Stimulated activated CD4-positive, alpha-beta T cell treated with anti-CD3 and anti-CD28 coated beads, Interleukin-1b, Interleukin-23, amount 100 ng/mL, for 48 hours (primary cell): Measurements from ENCODE around the gene PRAMEF20.
"Not testable (repeated sequence)": the region's sequence is repeated elsewhere in the genome, so short reads cannot be mapped to it uniquely, and the experiment has no call there.

ENCODE experiments used
- DNase-seq: peaks from one replicate; pipeline ENCODE4 v3.0.0-alpha.2; 2020

PRAMEF20 gene

GRCh38 chr1:13410150-13410549 lies at the start of gene PRAMEF20:
Gene PRAMEF20 (plus strand): TSS chr1:13410450. CDS start chr1:13416355, 5,905 bp downstream.
- DNase-seq: not testable (repeated sequence)

GRCh38 chr1:13362364-13362763 lies 47.9 kb upstream of the PRAMEF20 start:
- DNase-seq: not testable (repeated sequence)

- not testable (repeated sequence) for DNase-seq
Observed at GRCh38 chr1:13364928-13365327, 45.3 kb upstream of the PRAMEF20 start.

GRCh38 chr1:13366536-13366935 lies 43.7 kb upstream of the PRAMEF20 start:
- not testable (repeated sequence) for DNase-seq

GRCh38 chr1:13368544-13368943 lies 41.7 kb upstream of the PRAMEF20 start:
- DNase-seq: peak; percentile 11

- not testable (repeated sequence) for DNase-seq
Observed at GRCh38 chr1:13378983-13379382, 31.3 kb upstream of the PRAMEF20 start.

- not testable (repeated sequence) for DNase-seq
Observed at GRCh38 chr1:13380380-13380779, 29.9 kb upstream of the PRAMEF20 start.

GRCh38 chr1:13389332-13389731 lies 20.9 kb upstream of the PRAMEF20 start, which contains the start of gene PRAMEF17:
Gene PRAMEF17 (plus strand): TSS chr1:13389632. CDS start chr1:13389658, 26 bp downstream.
- DNase-seq: not testable (repeated sequence)

GRCh38 chr1:13393004-13393403 lies 17.2 kb upstream of the PRAMEF20 start:
- not testable (repeated sequence) for DNase-seq

- DNase-seq: not testable (repeated sequence)
Observed at GRCh38 chr1:13394761-13395160, 15.5 kb upstream of the PRAMEF20 start.

GRCh38 chr1:13395311-13395710 lies 14.9 kb upstream of the PRAMEF20 start:
- not testable (repeated sequence) for DNase-seq

GRCh38 chr1:13407811-13408210 lies 2.4 kb upstream of the PRAMEF20 start:
- DNase-seq: no peak

GRCh38 chr1:13430495-13430894 lies 20.2 kb downstream of the PRAMEF20 start:
- no peak for DNase-seq

GRCh38 chr1:13432251-13432650 lies 22.0 kb downstream of the PRAMEF20 start:
- no peak for DNase-seq

- DNase-seq: not testable (repeated sequence)
Observed at GRCh38 chr1:13433694-13434358, 23.6 kb downstream of the PRAMEF20 start.

GRCh38 chr1:13435458-13435857 lies 25.2 kb downstream of the PRAMEF20 start:
- no peak for DNase-seq

GRCh38 chr1:13439104-13439783 lies 29.0 kb downstream of the PRAMEF20 start:
- not testable (repeated sequence) for DNase-seq

GRCh38 chr1:13443335-13443979 lies 33.2 kb downstream of the PRAMEF20 start:
- DNase-seq: no peak

- no peak for DNase-seq
Observed at GRCh38 chr1:13450204-13450603, 40.0 kb downstream of the PRAMEF20 start.

GRCh38 chr1:13451399-13451965 lies 41.2 kb downstream of the PRAMEF20 start:
- DNase-seq: no peak

- no peak for DNase-seq
Observed at GRCh38 chr1:13456904-13457532, 46.8 kb downstream of the PRAMEF20 start.

GRCh38 chr1:13461977-13462376 lies 51.7 kb downstream of the PRAMEF20 start:
- no peak for DNase-seq

- no peak for DNase-seq
Observed at GRCh38 chr1:13462682-13463081, 52.4 kb downstream of the PRAMEF20 start.
